ENCODE measurements around the gene EPHA3. TPM values are rescaled to one million over a fixed set of nuclear protein-coding genes. Genes with fewer than 3 reads are reported as not detected.

Gene EPHA3
- total and polyA plus RNA-seq, 4 donors: 0.18 to 11.7 (median 1.5) TPM

DNA sequence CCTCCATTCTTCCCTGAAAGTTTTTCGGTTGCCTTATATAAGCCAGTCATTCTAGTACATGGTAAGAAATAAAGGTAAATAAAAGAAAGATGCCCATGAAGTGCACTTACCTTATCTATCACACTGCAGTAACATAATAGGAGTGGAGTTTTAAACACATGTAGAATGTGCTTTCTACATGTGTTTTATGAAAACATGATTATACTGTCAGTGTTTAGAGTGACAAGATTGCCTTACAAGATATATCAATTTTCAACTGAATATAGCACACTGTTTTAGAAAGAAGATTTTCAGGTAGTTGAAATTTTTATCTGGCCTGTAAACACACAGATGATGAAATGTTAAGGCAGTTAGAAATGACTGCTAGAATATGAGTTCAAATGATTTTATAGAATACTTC lies 219.6 kb downstream of the EPHA3 start:
- no peak for DNase-seq
- Histone ChIP-seq H3K9ac (ENCODE audit: insufficient read depth in 1 of 2, low read length in 2 of 2) (no peak overlapping the region), H3K9me3 (ENCODE audit: control insufficient read depth in 4 of 4, insufficient read depth in 3 of 4, low read length in 3 of 4) (no peaks in the 10 kb centered on the region), H3K4me3 (no peak overlapping the region), H3K4me1 (ENCODE audit: control insufficient read depth in 5 of 5, insufficient read depth in 5 of 5, low read length in 5 of 5) (no peaks in the 10 kb centered on the region), H3K27me3 (ENCODE audit: control insufficient read depth in 3 of 3, insufficient read depth in 3 of 3, low read length in 2 of 3) (no peaks in the 10 kb centered on the region), H3K27ac (ENCODE audit: low read depth in 1 of 2, low read length in 1 of 2) (no peak overlapping the region), H3K36me3 (ENCODE audit: control insufficient read depth in 4 of 4, insufficient read depth in 4 of 4, low read length in 4 of 4) (no peaks in the 10 kb centered on the region)
- WGBS, 2 donors: 82 to 87% methylated on average over 1 of the region's 1 CpG
- TF ChIP-seq, protein P1, sequence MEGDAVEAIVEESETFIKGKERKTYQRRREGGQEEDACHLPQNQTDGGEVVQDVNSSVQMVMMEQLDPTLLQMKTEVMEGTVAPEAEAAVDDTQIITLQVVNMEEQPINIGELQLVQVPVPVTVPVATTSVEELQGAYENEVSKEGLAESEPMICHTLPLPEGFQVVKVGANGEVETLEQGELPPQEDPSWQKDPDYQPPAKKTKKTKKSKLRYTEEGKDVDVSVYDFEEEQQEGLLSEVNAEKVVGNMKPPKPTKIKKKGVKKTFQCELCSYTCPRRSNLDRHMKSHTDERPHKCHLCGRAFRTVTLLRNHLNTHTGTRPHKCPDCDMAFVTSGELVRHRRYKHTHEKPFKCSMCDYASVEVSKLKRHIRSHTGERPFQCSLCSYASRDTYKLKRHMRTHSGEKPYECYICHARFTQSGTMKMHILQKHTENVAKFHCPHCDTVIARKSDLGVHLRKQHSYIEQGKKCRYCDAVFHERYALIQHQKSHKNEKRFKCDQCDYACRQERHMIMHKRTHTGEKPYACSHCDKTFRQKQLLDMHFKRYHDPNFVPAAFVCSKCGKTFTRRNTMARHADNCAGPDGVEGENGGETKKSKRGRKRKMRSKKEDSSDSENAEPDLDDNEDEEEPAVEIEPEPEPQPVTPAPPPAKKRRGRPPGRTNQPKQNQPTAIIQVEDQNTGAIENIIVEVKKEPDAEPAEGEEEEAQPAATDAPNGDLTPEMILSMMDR (IDR thresholded peaks at IDR 0.05; ENCODE audit: control extremely low read depth, extremely low read depth): no peak
- ATAC-seq (ENCODE audit: insufficient read depth, low FRiP score): no peak

DNA sequence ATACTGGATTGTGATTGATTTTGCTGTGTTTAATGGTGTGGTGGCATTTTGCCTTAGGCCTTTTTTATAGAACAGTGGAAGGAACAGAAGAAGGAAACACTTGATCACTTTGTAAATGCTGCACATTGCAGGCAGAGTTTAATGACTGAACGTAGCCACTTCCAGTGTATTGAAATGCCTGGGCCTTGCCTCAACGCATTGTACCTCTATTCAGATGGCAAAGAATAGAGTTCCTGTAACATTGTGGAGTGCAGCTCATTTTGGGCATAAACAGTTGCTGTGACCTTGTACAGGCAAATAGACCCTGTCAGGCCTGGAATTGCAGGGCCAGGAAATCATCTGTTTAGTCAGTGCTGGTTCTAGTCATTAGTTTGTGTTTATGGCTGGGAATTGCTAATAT lies 225.0 kb downstream of the EPHA3 start:
- Histone ChIP-seq H3K4me3 (no peak overlapping the region), H3K9me3 (ENCODE audit: control insufficient read depth in 4 of 4, insufficient read depth in 3 of 4, low read length in 3 of 4) (no peaks in the 10 kb centered on the region), H3K27ac (ENCODE audit: low read depth in 1 of 2, low read length in 1 of 2) (no peak overlapping the region), H3K36me3 (ENCODE audit: control insufficient read depth in 4 of 4, insufficient read depth in 4 of 4, low read length in 4 of 4) (no peaks in the 10 kb centered on the region), H3K4me1 (ENCODE audit: control insufficient read depth in 5 of 5, insufficient read depth in 5 of 5, low read length in 5 of 5) (no peaks in the 10 kb centered on the region), H3K27me3 (ENCODE audit: control insufficient read depth in 3 of 3, insufficient read depth in 3 of 3, low read length in 2 of 3) (no peaks in the 10 kb centered on the region), H3K9ac (ENCODE audit: insufficient read depth in 1 of 2, low read length in 2 of 2) (no peak overlapping the region)
- ATAC-seq (ENCODE audit: insufficient read depth, low FRiP score) (no peak), DNase-seq (no peak)
- TF ChIP-seq, protein P1 (IDR thresholded peaks at IDR 0.05; ENCODE audit: control extremely low read depth, extremely low read depth): no peak
- whole genome bisulfite sequencing, 2 donors: 71 to 79% methylated on average over 2 of the region's 2 CpGs

DNA sequence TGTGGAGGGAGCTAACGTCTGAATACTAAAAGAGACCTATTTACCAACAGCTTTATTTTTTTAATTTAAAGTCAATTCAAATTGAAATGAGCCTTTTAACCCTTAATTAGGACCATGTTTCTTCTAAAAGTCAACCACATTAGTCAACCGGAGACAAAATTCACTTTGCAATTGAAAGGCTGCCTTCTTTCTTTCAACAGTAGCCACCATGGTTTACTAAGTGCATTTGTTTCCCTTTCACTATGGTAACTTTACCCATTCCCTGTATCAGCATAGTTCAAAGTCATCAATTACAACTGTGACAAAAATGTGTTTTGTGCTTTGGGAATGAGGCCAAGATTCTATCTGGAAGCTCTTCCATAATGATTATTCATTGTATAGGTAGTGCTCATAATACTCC lies 225.4 kb downstream of the EPHA3 start:
- Histone ChIP-seq H3K27ac (ENCODE audit: low read depth in 1 of 2, low read length in 1 of 2) (no peak overlapping the region), H3K27me3 (ENCODE audit: control insufficient read depth in 3 of 3, insufficient read depth in 3 of 3, low read length in 2 of 3) (no peaks in the 10 kb centered on the region), H3K9ac (ENCODE audit: insufficient read depth in 1 of 2, low read length in 2 of 2) (no peak overlapping the region), H3K36me3 (ENCODE audit: control insufficient read depth in 4 of 4, insufficient read depth in 4 of 4, low read length in 4 of 4) (no peaks in the 10 kb centered on the region), H3K9me3 (ENCODE audit: control insufficient read depth in 4 of 4, insufficient read depth in 3 of 4, low read length in 3 of 4) (no peaks in the 10 kb centered on the region), H3K4me1 (ENCODE audit: control insufficient read depth in 5 of 5, insufficient read depth in 5 of 5, low read length in 5 of 5) (no peaks in the 10 kb centered on the region), H3K4me3 (no peak overlapping the region)
- DNase-seq: no peak
- 65 to 67% methylated on average over 2 of the region's 2 CpGs for WGBS, 2 donors
- TF ChIP-seq, protein P1 (IDR thresholded peaks at IDR 0.05; ENCODE audit: control extremely low read depth, extremely low read depth): no peak
- no peak for ATAC-seq (ENCODE audit: insufficient read depth, low FRiP score)

DNA sequence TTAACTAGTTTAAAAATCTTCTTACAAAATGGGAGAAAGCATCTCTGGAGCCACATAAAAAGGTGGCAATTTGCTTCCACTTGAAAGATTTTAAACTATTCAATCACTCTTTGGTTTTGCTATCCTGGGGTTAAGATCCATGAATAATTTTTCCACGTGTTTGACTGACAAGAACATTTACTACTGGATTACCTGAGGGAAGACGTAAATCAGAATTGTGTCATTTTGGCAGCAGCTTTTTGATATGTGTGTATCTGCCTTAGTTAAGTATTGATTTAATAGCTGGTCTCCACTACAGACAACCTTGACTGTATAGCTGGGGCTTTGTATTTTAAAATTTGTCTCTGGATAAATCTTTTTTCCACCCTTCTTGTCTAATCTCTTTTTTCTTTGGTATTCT lies 228.3 kb downstream of the EPHA3 start:
- TF ChIP-seq, protein P1 (IDR thresholded peaks at IDR 0.05; ENCODE audit: control extremely low read depth, extremely low read depth): no peak
- H3K4me1 ChIP-seq (ENCODE audit: control insufficient read depth in 5 of 5, insufficient read depth in 5 of 5, low read length in 5 of 5): peaks cover 0 to 9% (median 0%) of the 10 kb centered on the region in 5 donors
- DNase-seq (no peak), ATAC-seq (ENCODE audit: insufficient read depth, low FRiP score) (no peak)
- no peaks in the 10 kb centered on the region for H3K27me3 ChIP-seq (ENCODE audit: control insufficient read depth in 3 of 3, insufficient read depth in 3 of 3, low read length in 2 of 3)
- WGBS, 2 donors: 77% methylated on average over 2 of the region's 2 CpGs
- no peak overlapping the region for H3K4me3 ChIP-seq
- H3K27ac ChIP-seq (ENCODE audit: low read depth in 1 of 2, low read length in 1 of 2): no peak overlapping the region
- H3K9ac ChIP-seq (ENCODE audit: insufficient read depth in 1 of 2, low read length in 2 of 2): no peak overlapping the region
- no peaks in the 10 kb centered on the region for H3K36me3 ChIP-seq (ENCODE audit: control insufficient read depth in 4 of 4, insufficient read depth in 4 of 4, low read length in 4 of 4)
- H3K9me3 ChIP-seq (ENCODE audit: control insufficient read depth in 4 of 4, insufficient read depth in 3 of 4, low read length in 3 of 4): no peaks in the 10 kb centered on the region

Data from lung (tissue), 12 donors.